Adipocyte (in vitro differentiated cells): ENCODE results near the gene ECEL1.

Experiments used
- DNase-seq: peaks from one replicate; pipeline ENCODE4 v3.0.0-alpha.2; 2015; ENCODE audit warnings: low read depth
- H3K27me3 ChIP-seq: replicated peaks from 2 replicates; pipeline ENCODE4 v1.7.0; 2013; ENCODE audit warnings: mild to moderate bottlenecking, low read length, moderate library complexity; ENCODE audit not compliant: control insufficient read depth, insufficient read depth
- H3K36me3 ChIP-seq: 2 replicates; pipeline ENCODE4 v1.7.0; 2013; ENCODE audit warnings: low read length, mild to moderate bottlenecking, moderate library complexity; ENCODE audit not compliant: control insufficient read depth, insufficient read depth, severe bottlenecking
- H3K4me1 ChIP-seq: 2 replicates; pipeline ENCODE4 v1.7.0; 2013; ENCODE audit warnings: mild to moderate bottlenecking, low read length, moderate library complexity; ENCODE audit not compliant: control insufficient read depth, insufficient read depth
- H3K4me3 ChIP-seq: 2 replicates; pipeline ENCODE4 v1.7.0; 2013; ENCODE audit warnings: mild to moderate bottlenecking, low read length, moderate library complexity
- H3K9ac ChIP-seq: 2 replicates; pipeline ENCODE4 v1.7.0; 2013; ENCODE audit warnings: mild to moderate bottlenecking, low read length, moderate library complexity
- H3K9me3 ChIP-seq: 2 replicates; pipeline ENCODE4 v1.7.0; 2013; ENCODE audit warnings: mild to moderate bottlenecking, low read length, moderate library complexity; ENCODE audit not compliant: control insufficient read depth

Gene ECEL1

DNA sequence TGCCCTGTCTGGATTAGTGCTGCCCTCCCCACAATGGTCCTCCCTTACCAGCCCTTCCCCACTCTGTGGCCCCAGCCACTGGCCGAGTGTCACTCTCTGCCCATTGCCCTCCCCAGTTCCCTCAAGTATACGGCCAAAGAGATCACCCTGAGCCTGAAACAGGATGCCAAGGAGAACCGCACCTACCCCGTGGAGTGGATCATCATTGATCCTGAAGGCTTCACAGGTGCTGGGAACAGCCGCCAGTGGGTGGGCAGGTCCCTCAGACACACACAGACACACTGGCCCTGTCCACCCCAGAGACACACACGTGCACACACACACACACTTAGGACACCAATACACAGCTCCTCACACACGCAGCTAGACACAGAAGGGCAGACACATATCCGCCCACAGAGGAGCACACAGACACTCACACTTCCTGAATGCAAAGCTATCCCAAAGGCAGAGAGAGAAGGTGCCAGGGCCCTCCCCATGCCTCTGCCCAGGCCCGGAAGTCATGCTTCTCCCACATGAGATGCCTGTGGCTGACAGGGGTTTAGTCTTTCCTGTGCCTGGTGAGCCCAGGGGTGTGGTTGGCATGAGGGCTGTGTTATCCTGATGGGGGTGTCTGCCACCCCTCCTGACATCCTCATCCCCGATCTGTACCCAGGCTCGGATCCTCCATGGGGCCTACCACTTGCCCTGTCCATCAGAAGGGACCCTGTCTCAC is 41.3 kb upstream of the ECEL1 start:
- Histone ChIP-seq H3K9ac (no peak overlapping the region), H3K27me3 (peaks cover 41% of the 10 kb centered on the region), H3K36me3 (no peaks in the 10 kb centered on the region), H3K4me3 (no peak overlapping the region), H3K9me3 (no peaks in the 10 kb centered on the region), H3K4me1 (peaks cover 2% of the 10 kb centered on the region)
- DNase-seq: no peak

DNA sequence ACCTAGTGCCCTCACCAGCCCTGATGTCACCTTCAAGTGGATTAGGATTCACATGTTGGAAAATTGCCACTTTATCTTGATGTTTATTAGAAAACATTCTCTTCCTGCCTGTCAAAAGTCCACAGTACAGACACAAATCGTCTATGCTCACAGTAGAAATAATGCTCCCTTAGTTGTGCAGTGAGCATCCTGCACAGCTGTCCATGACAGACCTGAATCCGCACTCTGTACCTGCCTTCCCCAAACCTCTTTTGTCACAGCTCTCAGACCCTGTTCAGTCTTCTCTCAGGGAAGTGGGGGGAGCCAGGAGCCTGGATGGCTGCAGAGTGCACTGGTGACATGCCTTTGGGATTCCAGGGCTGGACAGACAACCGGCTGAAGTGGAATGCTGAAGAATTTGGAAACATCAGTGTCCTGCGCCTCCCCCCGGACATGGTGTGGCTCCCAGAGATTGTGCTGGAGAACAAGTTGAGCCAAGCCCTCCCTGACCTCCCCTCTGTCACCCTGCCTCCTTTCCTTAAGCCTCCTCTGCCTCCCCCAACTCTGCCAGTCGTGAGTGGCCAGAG is 40.4 kb upstream of the ECEL1 start:
- H3K4me3 ChIP-seq: no peak overlapping the region
- DNase-seq: no peak

DNA sequence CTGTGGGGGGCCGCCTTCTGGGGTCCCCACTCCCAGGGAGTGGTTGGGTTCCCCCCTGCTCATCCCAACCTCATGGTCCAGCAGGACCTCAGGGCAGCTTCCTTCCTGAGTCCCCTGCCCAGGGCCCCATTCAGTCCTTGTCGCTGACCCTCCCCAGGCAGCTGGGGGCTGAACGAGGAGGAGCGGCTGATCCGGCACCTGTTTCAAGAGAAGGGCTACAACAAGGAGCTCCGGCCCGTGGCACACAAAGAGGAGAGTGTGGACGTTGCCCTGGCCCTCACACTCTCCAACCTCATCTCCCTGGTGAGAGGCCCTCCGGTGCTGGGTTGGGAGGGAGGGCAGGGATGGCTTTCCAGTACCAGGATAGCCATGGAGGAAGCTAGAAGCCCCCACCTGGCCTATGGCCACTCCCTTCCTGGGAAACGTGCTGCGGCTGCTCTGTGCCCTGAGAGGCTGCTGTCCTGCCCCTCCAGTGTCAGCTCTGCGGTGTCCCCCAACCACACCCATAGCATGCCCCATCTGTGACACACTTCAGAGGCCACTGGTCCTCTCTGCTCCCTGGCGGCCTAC is 38.8 kb upstream of the ECEL1 start:
- peaks cover 2% of the 10 kb centered on the region for H3K4me1 ChIP-seq
- no peak overlapping the region for H3K9ac ChIP-seq
- H3K9me3 ChIP-seq: no peaks in the 10 kb centered on the region
- DNase-seq: no peak
- peaks cover 55% of the 10 kb centered on the region for H3K27me3 ChIP-seq
- no peak overlapping the region for H3K4me3 ChIP-seq
- H3K36me3 ChIP-seq: no peaks in the 10 kb centered on the region

More for the DNA sequence above, 40.4 kb upstream of the ECEL1 start:
- Histone ChIP-seq H3K36me3 (no peaks in the 10 kb centered on the region), H3K9ac (no peak overlapping the region), H3K9me3 (no peaks in the 10 kb centered on the region), H3K4me1 (peaks cover 2% of the 10 kb centered on the region), H3K27me3 (peaks cover 47% of the 10 kb centered on the region)

DNA sequence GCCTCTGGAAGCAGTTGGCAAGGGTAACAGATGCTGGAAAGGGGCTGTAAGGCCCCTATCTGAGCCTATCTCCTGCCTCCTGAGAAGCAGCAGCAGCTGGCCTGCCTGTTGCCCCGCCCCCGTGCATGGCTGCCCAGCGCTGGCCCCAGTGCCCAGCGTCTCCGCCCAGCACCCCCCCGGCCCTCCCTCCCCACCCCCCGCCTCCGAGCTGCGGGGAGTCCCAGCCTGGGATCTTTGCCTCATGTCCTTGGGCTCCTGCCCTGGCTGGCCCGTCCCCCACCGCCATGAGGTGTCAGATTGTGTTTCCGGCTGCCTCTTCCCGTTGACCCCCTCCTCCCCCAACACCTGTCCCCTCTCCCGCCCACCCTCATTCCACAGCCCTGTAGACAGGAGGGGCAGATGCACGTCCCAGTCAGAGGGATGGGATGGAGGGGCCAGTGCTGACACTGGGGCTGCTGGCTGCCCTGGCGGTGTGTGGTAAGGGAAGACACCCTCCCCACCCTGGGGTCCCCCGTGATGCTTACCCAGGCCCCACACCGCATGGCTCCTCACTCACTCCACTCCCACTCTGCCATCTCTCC is 38.2 kb upstream of the ECEL1 start, which contains the start of gene CHRND:
CHRND (plus strand) TSS at position 370 of the 581 bp plus-strand sequence; CDS start at position 426, 56 bp downstream.
- no peak within 1 kb of the TSS for H3K9ac ChIP-seq
- DNase-seq: peak; percentile 19
- H3K4me1 ChIP-seq: peaks cover 2% of the 10 kb centered on the region
- no peak within 1 kb of the TSS for H3K4me3 ChIP-seq
- peaks cover 60% of the 10 kb centered on the region for H3K27me3 ChIP-seq
- H3K9me3 ChIP-seq: no peaks in the 10 kb centered on the region
- no peaks in the 10 kb centered on the region for H3K36me3 ChIP-seq

DNA sequence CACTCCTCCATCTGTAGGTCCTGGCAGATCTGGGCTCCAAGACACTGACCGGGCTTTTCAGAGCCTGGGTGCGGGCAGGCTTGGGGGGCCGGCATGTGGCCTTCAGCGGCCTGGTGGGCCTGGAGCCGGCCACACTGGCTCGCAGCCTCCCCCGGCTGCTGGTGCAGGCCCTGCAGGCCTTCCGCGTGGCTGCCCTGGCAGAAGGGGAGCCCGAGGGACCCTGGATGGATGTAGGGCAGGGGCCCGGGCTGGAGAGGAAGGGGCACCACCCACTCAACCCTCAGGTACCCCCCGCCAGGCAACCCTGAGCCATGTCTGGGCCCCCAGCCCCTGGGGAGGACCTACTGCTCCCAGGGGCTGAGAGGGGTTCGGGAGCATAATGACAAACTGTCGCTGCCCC is 37.6 kb upstream of the ECEL1 start:
- DNase-seq: no peak
- Histone ChIP-seq H3K36me3 (no peaks in the 10 kb centered on the region), H3K9me3 (no peaks in the 10 kb centered on the region), H3K9ac (no peak overlapping the region), H3K4me1 (peaks cover 2% of the 10 kb centered on the region), H3K27me3 (peaks cover 60% of the 10 kb centered on the region), H3K4me3 (no peak overlapping the region)

DNA sequence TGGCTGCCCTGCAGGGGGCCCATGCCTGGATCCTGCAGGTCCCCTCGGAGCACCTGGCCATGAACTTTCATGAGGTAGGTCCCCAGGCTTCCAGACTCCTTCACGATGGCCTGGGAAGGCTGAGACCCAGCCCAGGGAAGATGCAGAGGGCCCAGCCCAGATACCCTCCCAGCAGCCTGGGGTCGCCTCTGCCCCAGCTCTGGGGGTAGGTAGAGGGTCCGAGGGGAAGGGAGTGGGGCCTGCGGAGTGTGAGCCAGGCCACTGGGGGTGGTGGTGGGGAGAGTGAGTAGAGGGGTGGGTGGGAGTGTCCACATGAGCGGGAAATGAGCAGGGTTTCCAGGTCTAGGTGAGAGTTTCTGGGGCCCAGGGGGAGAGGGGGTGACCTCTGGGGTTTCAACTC is 37.1 kb upstream of the ECEL1 start:
- Histone ChIP-seq H3K9ac (no peak overlapping the region), H3K4me3 (no peak overlapping the region), H3K4me1 (peaks cover 2% of the 10 kb centered on the region), H3K27me3 (peaks cover 61% of the 10 kb centered on the region), H3K9me3 (no peaks in the 10 kb centered on the region), H3K36me3 (no peaks in the 10 kb centered on the region)
- DNase-seq: no peak

DNA sequence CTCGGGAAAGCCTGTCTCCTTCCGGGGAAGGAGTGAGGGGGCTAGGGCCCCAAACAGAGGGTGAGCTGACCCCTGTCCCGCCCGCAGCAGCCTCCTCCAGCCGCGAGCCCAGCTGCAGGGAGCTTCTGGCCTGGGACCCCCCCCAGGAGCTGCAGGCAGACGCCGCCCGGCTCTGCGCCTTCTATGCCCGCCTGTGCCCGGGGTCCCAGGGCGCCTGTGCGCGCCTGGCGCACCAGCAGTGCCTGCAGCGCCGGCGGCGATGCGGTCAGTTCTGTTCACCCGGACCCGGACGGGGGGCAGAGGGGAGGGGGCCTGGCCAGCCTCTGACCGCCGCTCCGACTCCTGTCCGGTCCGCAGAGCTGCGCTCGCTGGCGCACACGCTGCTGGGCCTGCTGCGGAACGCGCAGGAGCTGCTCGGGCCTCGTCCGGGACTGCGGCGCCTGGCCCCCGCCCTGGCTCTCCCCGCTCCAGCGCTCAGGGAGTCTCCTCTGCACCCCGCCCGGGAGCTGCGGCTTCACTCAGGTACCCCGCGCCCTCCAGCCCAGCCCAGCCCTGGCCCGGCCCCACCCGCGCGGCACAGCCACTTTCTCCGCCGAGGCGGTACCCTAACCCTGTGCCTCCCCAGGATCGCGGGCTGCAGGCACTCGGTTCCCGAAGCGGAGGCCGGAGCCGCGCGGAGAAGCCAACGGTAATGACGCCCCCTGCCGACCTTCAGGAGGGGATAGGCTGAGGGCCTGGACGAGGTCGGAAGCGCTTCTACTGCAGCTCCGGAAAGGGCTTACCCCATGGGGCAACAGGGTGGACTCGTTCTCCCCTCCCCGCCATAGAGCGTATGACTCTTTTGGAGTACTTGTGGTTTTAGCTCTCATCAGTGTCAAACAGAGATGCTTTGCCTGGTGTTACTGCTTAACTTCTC is 36.3 kb upstream of the ECEL1 start:
- Histone ChIP-seq H3K36me3 (no peaks in the 10 kb centered on the region), H3K4me1 (peaks cover 2% of the 10 kb centered on the region), H3K27me3 (peaks cover 60% of the 10 kb centered on the region), H3K9ac (no peak overlapping the region), H3K9me3 (no peaks in the 10 kb centered on the region), H3K4me3 (no peak overlapping the region)
- peak; percentile 51 for DNase-seq

DNA sequence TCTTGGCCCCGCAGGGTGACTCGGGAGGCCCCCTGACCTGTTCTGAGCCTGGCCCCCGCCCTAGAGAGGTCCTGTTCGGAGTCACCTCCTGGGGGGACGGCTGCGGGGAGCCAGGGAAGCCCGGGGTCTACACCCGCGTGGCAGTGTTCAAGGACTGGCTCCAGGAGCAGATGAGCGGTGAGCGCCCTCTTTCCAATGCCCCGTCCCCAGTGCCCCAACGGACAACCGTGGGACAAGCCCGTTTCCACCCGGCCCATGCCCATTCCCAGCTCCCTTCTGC is 35.7 kb upstream of the ECEL1 start:
- no peaks in the 10 kb centered on the region for H3K36me3 ChIP-seq
- H3K9me3 ChIP-seq: no peaks in the 10 kb centered on the region
- peaks cover 62% of the 10 kb centered on the region for H3K27me3 ChIP-seq
- DNase-seq: no peak
- no peak overlapping the region for H3K9ac ChIP-seq
- peaks cover 2% of the 10 kb centered on the region for H3K4me1 ChIP-seq
- H3K4me3 ChIP-seq: no peak overlapping the region

DNA sequence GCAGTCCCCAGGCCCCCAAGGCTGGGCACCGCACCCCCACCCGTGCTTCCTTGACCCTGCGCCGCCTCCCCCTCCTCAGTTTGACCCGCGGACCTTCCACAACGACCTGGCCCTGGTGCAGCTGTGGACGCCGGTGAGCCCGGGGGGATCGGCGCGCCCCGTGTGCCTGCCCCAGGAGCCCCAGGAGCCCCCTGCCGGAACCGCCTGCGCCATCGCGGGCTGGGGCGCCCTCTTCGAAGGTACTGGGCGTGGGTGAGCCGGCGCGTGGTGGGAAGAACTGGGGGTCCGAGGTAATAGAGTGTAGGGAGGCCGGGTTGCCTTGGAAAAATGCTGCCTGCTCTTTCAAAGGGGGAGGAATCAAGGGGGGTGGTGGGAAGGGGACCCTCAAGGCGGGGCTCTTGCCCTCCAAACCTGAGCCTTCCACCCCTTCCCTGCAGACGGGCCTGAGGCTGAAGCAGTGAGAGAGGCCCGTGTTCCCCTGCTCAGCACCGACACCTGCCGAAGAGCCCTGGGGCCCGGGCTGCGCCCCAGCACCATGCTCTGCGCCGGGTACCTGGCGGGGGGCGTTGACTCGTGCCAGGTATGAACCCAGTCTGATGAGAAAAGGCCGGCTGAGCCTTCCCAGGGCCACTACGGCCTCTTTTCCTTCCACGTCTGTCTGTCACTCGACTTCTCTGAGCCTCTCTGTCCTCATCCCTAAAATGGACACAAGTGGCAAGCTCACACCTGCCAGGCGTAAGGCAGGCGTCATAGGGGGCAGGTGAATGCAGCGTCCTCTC is 35.2 kb upstream of the ECEL1 start:
- Histone ChIP-seq H3K9ac (no peak overlapping the region), H3K9me3 (no peaks in the 10 kb centered on the region), H3K27me3 (peaks cover 60% of the 10 kb centered on the region), H3K4me3 (no peak overlapping the region), H3K4me1 (peaks cover 2% of the 10 kb centered on the region), H3K36me3 (no peaks in the 10 kb centered on the region)
- DNase-seq: no peak

DNA sequence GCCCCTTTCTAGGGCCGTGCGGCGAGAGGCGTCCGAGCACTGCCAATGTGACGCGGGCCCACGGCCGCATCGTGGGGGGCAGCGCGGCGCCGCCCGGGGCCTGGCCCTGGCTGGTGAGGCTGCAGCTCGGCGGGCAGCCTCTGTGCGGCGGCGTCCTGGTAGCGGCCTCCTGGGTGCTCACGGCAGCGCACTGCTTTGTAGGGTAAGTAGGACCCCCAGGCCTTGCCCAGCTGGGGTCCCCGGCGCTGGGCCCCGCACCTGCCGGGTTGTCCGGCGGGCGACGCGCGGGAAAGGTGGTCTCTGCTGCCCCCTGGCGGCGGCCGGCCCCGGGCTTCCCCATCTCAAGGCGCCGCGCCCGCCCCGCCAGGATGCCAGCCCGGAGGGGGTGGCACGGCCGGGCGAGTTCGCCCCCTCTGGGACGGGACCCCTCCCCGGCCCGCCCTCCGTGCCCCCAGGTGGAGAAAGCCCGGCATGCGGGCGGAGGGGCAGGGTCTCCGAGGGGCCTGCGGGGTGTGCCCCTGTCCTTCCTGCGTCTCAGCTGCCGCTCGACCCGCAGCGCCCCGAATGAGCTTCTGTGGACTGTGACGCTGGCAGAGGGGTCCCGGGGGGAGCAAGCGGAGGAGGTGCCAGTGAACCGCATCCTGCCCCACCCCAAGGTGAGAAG is 34.5 kb upstream of the ECEL1 start:
- no peaks in the 10 kb centered on the region for H3K9me3 ChIP-seq
- DNase-seq: peak; percentile 67
- peaks cover 59% of the 10 kb centered on the region for H3K27me3 ChIP-seq
- no peaks in the 10 kb centered on the region for H3K36me3 ChIP-seq
- peaks cover 2% of the 10 kb centered on the region for H3K4me1 ChIP-seq
- H3K9ac ChIP-seq: no peak overlapping the region
- no peak overlapping the region for H3K4me3 ChIP-seq
